Natural killer cell (primary cell): ENCODE results near the gene WDR4. TPM values are rescaled to one million over a fixed set of nuclear protein-coding genes. Genes with fewer than 3 reads are reported as not detected.

Experiments used
- ATAC-seq, 3 donors: fragments of 150-1000 bp in 2 of 3; fragments of 200-7000 bp in 1 of 3; cut with Tn5 transposase; 1 replicate in 1 of 3; 2 replicates in 2 of 3; pipeline ENCODE4 v1.10.0; 2021; ENCODE audit warnings: mild to moderate bottlenecking in 2 of 3, moderate library complexity in 2 of 3
- DNase-seq, 2 donors: peaks; one replicate each; pipeline versions ENCODE4 v3.0.0 to v3.0.0-alpha.2; 2013 to 2021; ENCODE audit warnings: mixed read lengths in 1 of 2
- H3K27ac ChIP-seq: one replicate; pipeline ENCODE4 v1.5.1; 2013; ENCODE audit warnings: mild to moderate bottlenecking, low read length
- H3K27me3 ChIP-seq: one replicate; pipeline ENCODE4 v1.6.1; 2013; ENCODE audit warnings: low read length; ENCODE audit not compliant: control insufficient read depth, insufficient read depth
- H3K36me3 ChIP-seq: one replicate; pipeline ENCODE4 v1.6.1; 2013; ENCODE audit warnings: low read length; ENCODE audit not compliant: control insufficient read depth, insufficient read depth
- H3K4me1 ChIP-seq: one replicate; pipeline ENCODE4 v1.6.1; 2013; ENCODE audit warnings: low read length; ENCODE audit not compliant: control insufficient read depth, insufficient read depth
- H3K4me3 ChIP-seq: one replicate; pipeline ENCODE4 v1.5.1; 2013; ENCODE audit warnings: low read length
- H3K9me3 ChIP-seq: one replicate; pipeline ENCODE4 v1.6.1; 2013; ENCODE audit warnings: low read length; ENCODE audit not compliant: control insufficient read depth, insufficient read depth
- H3K27ac Mint-ChIP-seq, 2 donors: one replicate each; pipeline ENCODE4 v1.8.0; 2022; ENCODE audit warnings: mild to moderate bottlenecking in 2 of 2, mixed read lengths in 2 of 2, moderate library complexity in 1 of 2
- H3K27me3 Mint-ChIP-seq, 2 donors: one replicate each; pipeline ENCODE4 v1.8.0; 2022; ENCODE audit warnings: low read depth in 2 of 2, mixed read lengths in 2 of 2
- H3K36me3 Mint-ChIP-seq: one replicate; pipeline ENCODE4 v1.8.0; 2022; ENCODE audit warnings: mixed read lengths
- H3K4me1 Mint-ChIP-seq, 2 donors: one replicate each; pipeline ENCODE4 v1.8.0; 2022; ENCODE audit warnings: mixed read lengths in 2 of 2
- H3K4me3 Mint-ChIP-seq: one replicate; pipeline ENCODE4 v1.8.0; 2022; ENCODE audit warnings: mild to moderate bottlenecking, moderate library complexity, mixed read lengths
- H3K9me3 Mint-ChIP-seq, 2 donors: one replicate each; pipeline ENCODE4 v1.8.0; 2022; ENCODE audit warnings: mixed read lengths in 2 of 2
- WGBS: methylation state at CpG from one replicate; pipeline ENCODE4 v1.1.7; 2013; ENCODE audit warnings: missing lambda C conversion rate; ENCODE audit not compliant: insufficient coverage; 5-methylcytosine and 5-hydroxymethylcytosine counted together
- intact Hi-C: fragments of 100-400 bp; cut with micrococcal nuclease; formaldehyde crosslinking; loops from one replicate; pipeline ENCODE4 v1.14.2; 2022
- total RNA-seq, 4 donors: library from RNA; stranded (reverse); fragments of 120-200 nt in 1 of 4; gene quantifications; one replicate each; pipeline versions ENCODE4 v1.2.3 to v1.2.4, GENCODE V29; 2013 to 2022
- TF ChIP-seq, protein P1 (sequence below): fragments of 200-600 bp; IDR thresholded peaks from one replicate; pipeline ENCODE4 v1.8.0; 2022; ENCODE audit warnings: antibody characterized with exemption

Gene WDR4
- total RNA-seq, 3 donors from 2014 or later (not counting 1 experiment from before 2014, with no cell fraction given): 11.1 to 15.5 (median 14.0) TPM

DNA sequence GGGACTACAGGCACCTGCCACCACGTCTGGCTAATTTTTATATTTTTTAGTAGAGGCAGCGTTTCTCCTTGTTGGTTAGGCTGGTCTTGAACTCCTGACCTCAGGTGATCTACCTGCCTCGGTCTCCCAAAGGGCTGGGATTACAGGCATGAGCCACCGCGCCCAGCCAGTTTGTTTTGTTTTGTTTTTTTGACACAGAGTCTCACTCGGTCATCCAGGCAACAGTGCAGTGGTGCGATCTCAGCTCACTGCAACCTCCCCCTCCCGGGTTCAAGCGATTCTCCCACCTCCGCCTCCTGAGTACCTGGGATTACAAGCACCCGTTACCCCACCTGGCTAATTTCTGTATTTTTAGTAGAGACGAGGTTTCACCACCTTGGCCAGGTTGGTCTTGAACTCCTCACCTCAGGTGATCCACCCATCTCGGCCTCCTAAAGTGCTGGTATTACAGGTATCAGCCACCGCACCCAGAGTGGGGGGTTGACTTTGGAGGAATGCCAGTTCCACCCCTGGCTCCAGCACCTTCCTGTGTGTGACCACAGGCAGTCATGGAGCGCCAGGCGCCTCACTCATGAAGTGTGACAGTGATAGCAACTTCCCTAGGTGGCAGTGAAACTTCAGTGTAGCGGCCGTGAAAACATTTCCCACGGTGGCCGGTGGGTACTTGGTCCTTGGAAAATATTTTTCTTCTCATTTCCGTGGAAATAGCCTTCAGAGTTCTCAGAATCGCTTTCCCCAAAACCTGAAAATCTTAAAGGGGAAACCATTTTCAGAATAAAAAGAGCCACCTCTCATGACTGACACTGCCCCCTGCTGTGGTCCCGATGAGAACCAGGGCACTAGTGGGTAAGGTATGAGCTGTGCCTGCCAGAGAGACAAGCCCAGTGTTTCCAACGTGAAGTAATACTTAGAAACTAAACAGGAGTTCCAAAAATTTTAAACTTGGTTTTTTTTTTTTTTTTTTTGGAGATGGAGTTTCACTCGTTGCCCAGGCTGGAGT lies 48.6 kb downstream of the WDR4 start:
- peaks cover 30% of the 10 kb centered on the region for H3K4me1 ChIP-seq
- Mint-ChIP-seq H3K36me3 (no peaks in the 10 kb centered on the region), H3K27me3 (peaks cover 35 to 48% of the 10 kb centered on the region in 2 donors), H3K4me3 (peak overlapping the region; percentile 21), H3K4me1 (peaks cover 25 to 30% of the 10 kb centered on the region in 2 donors), H3K27ac (peak overlapping the region in 1 of 2 donors; percentile 68), H3K9me3 (no peaks in the 10 kb centered on the region)
- no peak overlapping the region for H3K27ac ChIP-seq
- peaks cover 13% of the 10 kb centered on the region for H3K27me3 ChIP-seq
- DNase-seq: peak; percentile 14 to 34
- peak; percentile 33 to 58 (median 38) for ATAC-seq
- no peaks in the 10 kb centered on the region for H3K36me3 ChIP-seq
- H3K9me3 ChIP-seq: peaks cover 3% of the 10 kb centered on the region
- intact Hi-C loops: loop anchor here (10.0 kb wide), 1 partner anchor 96 kb away; no protein-coding TSS in a partner anchor
- WGBS: 45% methylated on average over 25 of the region's 25 CpGs
- TF ChIP-seq, protein P1, sequence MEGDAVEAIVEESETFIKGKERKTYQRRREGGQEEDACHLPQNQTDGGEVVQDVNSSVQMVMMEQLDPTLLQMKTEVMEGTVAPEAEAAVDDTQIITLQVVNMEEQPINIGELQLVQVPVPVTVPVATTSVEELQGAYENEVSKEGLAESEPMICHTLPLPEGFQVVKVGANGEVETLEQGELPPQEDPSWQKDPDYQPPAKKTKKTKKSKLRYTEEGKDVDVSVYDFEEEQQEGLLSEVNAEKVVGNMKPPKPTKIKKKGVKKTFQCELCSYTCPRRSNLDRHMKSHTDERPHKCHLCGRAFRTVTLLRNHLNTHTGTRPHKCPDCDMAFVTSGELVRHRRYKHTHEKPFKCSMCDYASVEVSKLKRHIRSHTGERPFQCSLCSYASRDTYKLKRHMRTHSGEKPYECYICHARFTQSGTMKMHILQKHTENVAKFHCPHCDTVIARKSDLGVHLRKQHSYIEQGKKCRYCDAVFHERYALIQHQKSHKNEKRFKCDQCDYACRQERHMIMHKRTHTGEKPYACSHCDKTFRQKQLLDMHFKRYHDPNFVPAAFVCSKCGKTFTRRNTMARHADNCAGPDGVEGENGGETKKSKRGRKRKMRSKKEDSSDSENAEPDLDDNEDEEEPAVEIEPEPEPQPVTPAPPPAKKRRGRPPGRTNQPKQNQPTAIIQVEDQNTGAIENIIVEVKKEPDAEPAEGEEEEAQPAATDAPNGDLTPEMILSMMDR: no peak
- no peak overlapping the region for H3K4me3 ChIP-seq

DNA sequence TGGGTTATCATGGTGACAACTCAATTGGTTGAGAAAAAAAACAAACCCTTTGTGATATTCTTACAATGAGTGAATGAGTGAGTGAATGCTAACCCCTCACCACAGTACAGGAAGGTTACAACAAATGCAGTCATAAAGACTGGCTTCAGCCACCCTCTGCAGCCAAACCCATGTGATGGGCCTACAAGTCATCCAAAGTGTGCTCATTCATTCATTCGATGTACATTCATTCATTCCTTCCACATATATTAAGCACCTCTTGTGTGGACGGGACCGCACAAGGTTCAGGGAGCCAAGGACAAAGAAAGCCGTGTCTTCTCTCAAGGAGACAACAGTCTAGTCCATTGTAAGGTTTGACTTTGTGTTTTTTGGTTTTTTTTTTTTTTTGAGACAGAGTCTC lies 49.4 kb downstream of the WDR4 start:
- intact Hi-C loops: loop anchor here (10.0 kb wide), 1 partner anchor 95 kb away; no protein-coding TSS in a partner anchor
- H3K27ac Mint-ChIP-seq: no peak overlapping the region

DNA sequence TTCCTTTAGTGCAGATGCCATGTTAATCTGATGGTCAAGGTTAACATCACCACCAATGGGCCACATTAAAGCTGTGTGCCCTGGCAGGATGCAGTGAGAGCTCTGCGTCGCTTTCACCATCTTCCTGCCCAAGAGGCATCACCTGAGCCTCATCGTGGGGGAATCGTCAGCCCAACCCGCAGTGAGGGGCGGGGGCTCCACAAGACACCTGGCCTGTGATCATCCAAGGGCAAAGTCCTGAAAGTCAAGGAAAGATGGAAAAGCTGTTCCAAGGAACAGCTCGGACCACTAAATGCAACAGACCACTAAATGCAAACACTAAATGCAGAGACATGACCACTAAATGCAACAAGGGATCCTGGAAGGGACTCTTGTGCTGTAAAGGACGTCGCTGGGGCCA lies 49.9 kb downstream of the WDR4 start:
- H3K36me3 Mint-ChIP-seq: no peaks in the 10 kb centered on the region
- Histone ChIP-seq H3K9me3 (peaks cover 3% of the 10 kb centered on the region), H3K4me1 (peaks cover 30% of the 10 kb centered on the region), H3K36me3 (no peaks in the 10 kb centered on the region), H3K27ac (no peak overlapping the region), H3K4me3 (no peak overlapping the region), H3K27me3 (peaks cover 13% of the 10 kb centered on the region)
- WGBS: 86% methylated on average over 9 of the region's 9 CpGs
- H3K27me3 Mint-ChIP-seq: peaks cover 43 to 58% of the 10 kb centered on the region in 2 donors
- no peak for DNase-seq
- H3K4me1 Mint-ChIP-seq: peaks cover 25 to 30% of the 10 kb centered on the region in 2 donors
- no peak overlapping the region for H3K4me3 Mint-ChIP-seq
- H3K27ac Mint-ChIP-seq: no peak overlapping the region
- intact Hi-C loops: no loop called here
- no peak for ATAC-seq
- no peaks in the 10 kb centered on the region for H3K9me3 Mint-ChIP-seq
- TF ChIP-seq, protein P1: no peak

More for the DNA sequence above, 49.4 kb downstream of the WDR4 start:
- H3K9me3 Mint-ChIP-seq: no peaks in the 10 kb centered on the region
- peaks cover 3% of the 10 kb centered on the region for H3K9me3 ChIP-seq
- no peak overlapping the region for H3K4me3 Mint-ChIP-seq
- DNase-seq: no peak
- H3K27me3 Mint-ChIP-seq: peaks cover 40 to 56% of the 10 kb centered on the region in 2 donors
- 95% methylated on average over 4 of the region's 4 CpGs for WGBS
- H3K4me3 ChIP-seq: no peak overlapping the region
- no peaks in the 10 kb centered on the region for H3K36me3 Mint-ChIP-seq
- no peak for ATAC-seq
- no peaks in the 10 kb centered on the region for H3K36me3 ChIP-seq
- peaks cover 13% of the 10 kb centered on the region for H3K27me3 ChIP-seq
- H3K4me1 Mint-ChIP-seq: peaks cover 25 to 30% of the 10 kb centered on the region in 2 donors
- TF ChIP-seq, protein P1: no peak
- peaks cover 30% of the 10 kb centered on the region for H3K4me1 ChIP-seq
- no peak overlapping the region for H3K27ac ChIP-seq
